HL-60 (cell line): ENCODE results near the gene ANO1.

Source experiments
- POLR2AphosphoS5 ChIP-seq: IDR thresholded peaks from 2 replicates; pipeline ENCODE4 v1.6.1; 2012; ENCODE audit warnings: low read depth
- TF ChIP-seq, protein P1 (sequence below): IDR thresholded peaks from one replicate; pipeline ENCODE4 v1.5.1; 2011; ENCODE audit warnings: low read length, control low read depth, inconsistent platforms; ENCODE audit not compliant: insufficient read depth

DNA sequence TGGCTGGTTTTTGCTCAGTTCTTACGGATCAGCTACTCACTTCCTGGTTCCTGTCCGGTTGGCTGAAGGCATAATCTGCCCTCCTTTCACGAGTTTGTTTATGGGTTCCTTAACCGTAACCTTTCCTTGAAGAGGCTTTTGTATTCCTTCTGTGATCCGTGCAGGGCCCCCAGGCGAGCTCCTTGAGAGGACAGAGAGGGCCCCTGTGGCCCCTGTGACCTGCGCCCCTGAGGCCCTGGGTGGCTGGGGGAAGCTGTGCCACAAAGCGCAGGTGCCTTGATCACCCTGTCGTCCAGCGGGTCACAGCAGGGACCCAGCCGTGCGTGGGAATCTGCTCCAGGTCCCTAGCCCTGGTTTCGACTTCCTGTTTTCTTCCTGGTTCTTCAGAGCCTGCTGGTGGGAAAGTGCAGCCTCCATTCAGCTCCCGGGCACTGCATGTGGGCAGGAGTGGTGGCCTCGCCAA, 97.2 kb downstream of the ANO1 start:
- TF ChIP-seq, protein P1, sequence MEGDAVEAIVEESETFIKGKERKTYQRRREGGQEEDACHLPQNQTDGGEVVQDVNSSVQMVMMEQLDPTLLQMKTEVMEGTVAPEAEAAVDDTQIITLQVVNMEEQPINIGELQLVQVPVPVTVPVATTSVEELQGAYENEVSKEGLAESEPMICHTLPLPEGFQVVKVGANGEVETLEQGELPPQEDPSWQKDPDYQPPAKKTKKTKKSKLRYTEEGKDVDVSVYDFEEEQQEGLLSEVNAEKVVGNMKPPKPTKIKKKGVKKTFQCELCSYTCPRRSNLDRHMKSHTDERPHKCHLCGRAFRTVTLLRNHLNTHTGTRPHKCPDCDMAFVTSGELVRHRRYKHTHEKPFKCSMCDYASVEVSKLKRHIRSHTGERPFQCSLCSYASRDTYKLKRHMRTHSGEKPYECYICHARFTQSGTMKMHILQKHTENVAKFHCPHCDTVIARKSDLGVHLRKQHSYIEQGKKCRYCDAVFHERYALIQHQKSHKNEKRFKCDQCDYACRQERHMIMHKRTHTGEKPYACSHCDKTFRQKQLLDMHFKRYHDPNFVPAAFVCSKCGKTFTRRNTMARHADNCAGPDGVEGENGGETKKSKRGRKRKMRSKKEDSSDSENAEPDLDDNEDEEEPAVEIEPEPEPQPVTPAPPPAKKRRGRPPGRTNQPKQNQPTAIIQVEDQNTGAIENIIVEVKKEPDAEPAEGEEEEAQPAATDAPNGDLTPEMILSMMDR = no peak
- no peak for TF ChIP-seq POLR2AphosphoS5
